HepG2 (cell line): ENCODE measurements around the gene SYS1. TPM values are rescaled to one million over a fixed set of nuclear protein-coding genes. Genes with fewer than 3 reads are reported as not detected.
A peak's percentile ranks its signal among the peaks of the same experiment; 100 is the strongest.

ENCODE experiments used
- CHD4 ChIP-seq: fragments of 200-600 bp; sonication (generic); IDR thresholded peaks from 2 replicates; pipeline ENCODE4 v1.7.0; 2017; ENCODE audit warnings: mild to moderate bottlenecking, low read length, borderline replicate concordance
- ERF ChIP-seq: IDR thresholded peaks from 2 replicates; pipeline ENCODE4 v1.6.1; 2018; ENCODE audit warnings: missing biosample characterization, missing genetic modification reagents
- HIVEP1 ChIP-seq: sonication (generic); formaldehyde crosslinking; IDR thresholded peaks from 2 replicates; pipeline ENCODE4 v1.4.0; 2020; ENCODE audit warnings: mild to moderate bottlenecking, missing genetic modification reagents
- NCOA5 ChIP-seq: sonication (generic); formaldehyde crosslinking; IDR thresholded peaks from 2 replicates; pipeline ENCODE4 v1.4.0; 2020; ENCODE audit warnings: missing genetic modification reagents
- NRL ChIP-seq: sonication (generic); formaldehyde crosslinking; IDR thresholded peaks from 2 replicates; pipeline ENCODE4 v1.5.0; 2020; ENCODE audit warnings: missing genetic modification reagents, mild to moderate bottlenecking, moderate library complexity, borderline replicate concordance
- PBX2 ChIP-seq: IDR thresholded peaks from 2 replicates; pipeline ENCODE4 v1.6.1; 2016; ENCODE audit warnings: control low read depth
- RCOR2 ChIP-seq: IDR thresholded peaks from 2 replicates; pipeline ENCODE4 v1.6.1; 2016; ENCODE audit warnings: missing biosample characterization, missing genetic modification reagents
- SOX6 ChIP-seq, 2 experiments: fragments of 450-650 bp in 1 of 2; sonication (generic) in 1 of 2; formaldehyde crosslinking in 1 of 2; IDR thresholded peaks; 2 replicates each; pipeline versions ENCODE4 v1.4.0 to v1.6.1; 2017 to 2020; ENCODE audit warnings: antibody characterized with exemption in 1 of 2, mild to moderate bottlenecking in 1 of 2, missing genetic modification reagents in 1 of 2
- SP5 ChIP-seq: IDR thresholded peaks from 2 replicates; pipeline ENCODE4 v1.6.1; 2016; ENCODE audit warnings: low read depth, borderline replicate concordance
- SUZ12 ChIP-seq: fragments of 150-350 bp; IDR thresholded peaks from 2 replicates; pipeline ENCODE4 v1.6.1; 2014; ENCODE audit warnings: low read depth, low read length
- ZMYM4 ChIP-seq: sonication (generic); formaldehyde crosslinking; IDR thresholded peaks from 2 replicates; pipeline ENCODE4 v1.8.1; 2023; ENCODE audit warnings: mild to moderate bottlenecking, missing genetic modification reagents
- ZNF124 ChIP-seq: sonication (generic); formaldehyde crosslinking; IDR thresholded peaks from 2 replicates; pipeline ENCODE4 v1.4.0; 2020; ENCODE audit warnings: missing genetic modification reagents
- polyA plus RNA-seq, 8 experiments: library from polyadenylated mRNA; depleted of rRNA in 3 of 8; stranded (reverse) in 7 of 8; unstranded in 1 of 8; fragments of >200 nt; fragmentation: Illumina TruSeq in 4 of 8; extraction: Trizol in 4 of 8; gene quantifications; 2 replicates each; pipeline versions ENCODE4 v1.2.1 to v1.2.3, GENCODE V29; 2011 to 2016; ENCODE audit warnings: low read depth in 4 of 8, missing spikeins in 1 of 8, mixed read lengths in 1 of 8; ENCODE audit not compliant: insufficient read depth in 1 of 8
- total RNA-seq, 5 experiments: library from RNA; depleted of rRNA; stranded (reverse); fragments of >200 nt; fragmentation: Illumina TruSeq; extraction: Trizol; gene quantifications; 2 replicates each; pipeline ENCODE4 v1.2.3, GENCODE V29; 2016; ENCODE audit warnings: low read depth in 1 of 5
- TF ChIP-seq, protein P1 (sequence below), 2 experiments: fragments of 450-650 bp in 1 of 2; sonication (generic) in 1 of 2; formaldehyde crosslinking in 1 of 2; IDR thresholded peaks; 2 replicates each; pipeline versions ENCODE4 v1.6.1 to v1.8.0; 2016 to 2022; ENCODE audit warnings: antibody characterized with exemption in 1 of 2, mild to moderate bottlenecking in 1 of 2, missing genetic modification reagents in 1 of 2
- TF ChIP-seq, protein P2 (sequence below): sonication (generic); formaldehyde crosslinking; IDR thresholded peaks from 2 replicates; pipeline ENCODE4 v1.4.0; 2020; ENCODE audit warnings: missing genetic modification reagents, borderline replicate concordance
- TF ChIP-seq, protein P3 (sequence below): fragments of 450-650 bp; IDR thresholded peaks from 2 replicates; pipeline ENCODE4 v1.6.1; 2017

Gene SYS1
- total and polyA plus RNA-seq, 2 of the 13 experiments (the other 11 are each of a cell fraction or from before 2014, with no cell fraction given), result 38.3 to 65.6 TPM

GRCh38 chr20:45359406-45360148, 3.4 kb upstream of the SYS1 start (continued):
- TF ChIP-seq, protein P1, sequence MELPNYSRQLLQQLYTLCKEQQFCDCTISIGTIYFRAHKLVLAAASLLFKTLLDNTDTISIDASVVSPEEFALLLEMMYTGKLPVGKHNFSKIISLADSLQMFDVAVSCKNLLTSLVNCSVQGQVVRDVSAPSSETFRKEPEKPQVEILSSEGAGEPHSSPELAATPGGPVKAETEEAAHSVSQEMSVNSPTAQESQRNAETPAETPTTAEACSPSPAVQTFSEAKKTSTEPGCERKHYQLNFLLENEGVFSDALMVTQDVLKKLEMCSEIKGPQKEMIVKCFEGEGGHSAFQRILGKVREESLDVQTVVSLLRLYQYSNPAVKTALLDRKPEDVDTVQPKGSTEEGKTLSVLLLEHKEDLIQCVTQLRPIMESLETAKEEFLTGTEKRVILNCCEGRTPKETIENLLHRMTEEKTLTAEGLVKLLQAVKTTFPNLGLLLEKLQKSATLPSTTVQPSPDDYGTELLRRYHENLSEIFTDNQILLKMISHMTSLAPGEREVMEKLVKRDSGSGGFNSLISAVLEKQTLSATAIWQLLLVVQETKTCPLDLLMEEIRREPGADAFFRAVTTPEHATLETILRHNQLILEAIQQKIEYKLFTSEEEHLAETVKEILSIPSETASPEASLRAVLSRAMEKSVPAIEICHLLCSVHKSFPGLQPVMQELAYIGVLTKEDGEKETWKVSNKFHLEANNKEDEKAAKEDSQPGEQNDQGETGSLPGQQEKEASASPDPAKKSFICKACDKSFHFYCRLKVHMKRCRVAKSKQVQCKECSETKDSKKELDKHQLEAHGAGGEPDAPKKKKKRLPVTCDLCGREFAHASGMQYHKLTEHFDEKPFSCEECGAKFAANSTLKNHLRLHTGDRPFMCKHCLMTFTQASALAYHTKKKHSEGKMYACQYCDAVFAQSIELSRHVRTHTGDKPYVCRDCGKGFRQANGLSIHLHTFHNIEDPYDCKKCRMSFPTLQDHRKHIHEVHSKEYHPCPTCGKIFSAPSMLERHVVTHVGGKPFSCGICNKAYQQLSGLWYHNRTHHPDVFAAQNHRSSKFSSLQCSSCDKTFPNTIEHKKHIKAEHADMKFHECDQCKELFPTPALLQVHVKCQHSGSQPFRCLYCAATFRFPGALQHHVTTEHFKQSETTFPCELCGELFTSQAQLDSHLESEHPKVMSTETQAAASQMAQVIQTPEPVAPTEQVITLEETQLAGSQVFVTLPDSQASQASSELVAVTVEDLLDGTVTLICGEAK (IDR thresholded peaks at IDR 0.05), result no peak
- TF ChIP-seq, protein P1 (CRISPR knock-in tag; IDR thresholded peaks at IDR 0.05), result no peak
- no peak; the same call in 1 of the 2 replicates for TF ChIP-seq ZNF124 (CRISPR knock-in tag)
- no peak for TF ChIP-seq NCOA5 (CRISPR knock-in tag)
- no peak for TF ChIP-seq ZMYM4 (CRISPR knock-in tag)
- no peak for TF ChIP-seq ERF
- TF ChIP-seq CHD4, result no peak
- no peak for TF ChIP-seq SUZ12
- TF ChIP-seq HIVEP1 (CRISPR knock-in tag), result peak; percentile 94
- 0 out of 2 replicates have a peak, but pooled peaks have one; percentile 39 for TF ChIP-seq SP5 (CRISPR knock-in tag)
- TF ChIP-seq, protein P2, sequence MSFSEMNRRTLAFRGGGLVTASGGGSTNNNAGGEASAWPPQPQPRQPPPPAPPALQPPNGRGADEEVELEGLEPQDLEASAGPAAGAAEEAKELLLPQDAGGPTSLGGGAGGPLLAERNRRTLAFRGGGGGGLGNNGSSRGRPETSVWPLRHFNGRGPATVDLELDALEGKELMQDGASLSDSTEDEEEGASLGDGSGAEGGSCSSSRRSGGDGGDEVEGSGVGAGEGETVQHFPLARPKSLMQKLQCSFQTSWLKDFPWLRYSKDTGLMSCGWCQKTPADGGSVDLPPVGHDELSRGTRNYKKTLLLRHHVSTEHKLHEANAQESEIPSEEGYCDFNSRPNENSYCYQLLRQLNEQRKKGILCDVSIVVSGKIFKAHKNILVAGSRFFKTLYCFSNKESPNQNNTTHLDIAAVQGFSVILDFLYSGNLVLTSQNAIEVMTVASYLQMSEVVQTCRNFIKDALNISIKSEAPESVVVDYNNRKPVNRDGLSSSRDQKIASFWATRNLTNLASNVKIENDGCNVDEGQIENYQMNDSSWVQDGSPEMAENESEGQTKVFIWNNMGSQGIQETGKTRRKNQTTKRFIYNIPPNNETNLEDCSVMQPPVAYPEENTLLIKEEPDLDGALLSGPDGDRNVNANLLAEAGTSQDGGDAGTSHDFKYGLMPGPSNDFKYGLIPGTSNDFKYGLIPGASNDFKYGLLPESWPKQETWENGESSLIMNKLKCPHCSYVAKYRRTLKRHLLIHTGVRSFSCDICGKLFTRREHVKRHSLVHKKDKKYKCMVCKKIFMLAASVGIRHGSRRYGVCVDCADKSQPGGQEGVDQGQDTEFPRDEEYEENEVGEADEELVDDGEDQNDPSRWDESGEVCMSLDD (CRISPR knock-in tag), result peak; percentile 99
- no peak for TF ChIP-seq PBX2 (CRISPR knock-in tag)
- no peak for TF ChIP-seq NRL (CRISPR knock-in tag)
- no peak for TF ChIP-seq RCOR2
- TF ChIP-seq, protein P3, sequence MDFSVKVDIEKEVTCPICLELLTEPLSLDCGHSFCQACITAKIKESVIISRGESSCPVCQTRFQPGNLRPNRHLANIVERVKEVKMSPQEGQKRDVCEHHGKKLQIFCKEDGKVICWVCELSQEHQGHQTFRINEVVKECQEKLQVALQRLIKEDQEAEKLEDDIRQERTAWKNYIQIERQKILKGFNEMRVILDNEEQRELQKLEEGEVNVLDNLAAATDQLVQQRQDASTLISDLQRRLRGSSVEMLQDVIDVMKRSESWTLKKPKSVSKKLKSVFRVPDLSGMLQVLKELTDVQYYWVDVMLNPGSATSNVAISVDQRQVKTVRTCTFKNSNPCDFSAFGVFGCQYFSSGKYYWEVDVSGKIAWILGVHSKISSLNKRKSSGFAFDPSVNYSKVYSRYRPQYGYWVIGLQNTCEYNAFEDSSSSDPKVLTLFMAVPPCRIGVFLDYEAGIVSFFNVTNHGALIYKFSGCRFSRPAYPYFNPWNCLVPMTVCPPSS, result no peak
- no peak for TF ChIP-seq SOX6 (IDR thresholded peaks at IDR 0.05)
- TF ChIP-seq SOX6 (CRISPR knock-in tag; IDR thresholded peaks at IDR 0.05), result peak; percentile 16; the same call in 1 of the 2 replicates
